GM23338 (cell line): ENCODE measurements around the gene SNX21.

Experiments
- EZH2 ChIP-seq: fragments of 200-600 bp; sonication (generic); IDR thresholded peaks from one replicate; pipeline ENCODE4 v1.8.0; 2017; ENCODE audit warnings: antibody characterized with exemption, mild to moderate bottlenecking, low read depth; ENCODE audit not compliant: unreplicated experiment
- EZH2phosphoT487 ChIP-seq: fragments of 200-600 bp; sonication (generic); IDR thresholded peaks from one replicate; pipeline ENCODE4 v1.8.1; 2018; ENCODE audit warnings: antibody characterized with exemption; ENCODE audit not compliant: unreplicated experiment
- JUNB ChIP-seq: IDR thresholded peaks from one replicate; pipeline ENCODE4 v1.6.1; 2016; ENCODE audit warnings: antibody characterized with exemption; ENCODE audit not compliant: unreplicated experiment
- NANOG ChIP-seq: IDR thresholded peaks from 2 replicates; pipeline ENCODE4 v1.6.1; 2016; ENCODE audit warnings: antibody characterized with exemption, borderline replicate concordance
- POLR2AphosphoS5 ChIP-seq: IDR thresholded peaks from 2 replicates; pipeline ENCODE4 v1.6.1; 2016; ENCODE audit warnings: antibody characterized with exemption, low read depth
- REST ChIP-seq: IDR thresholded peaks from one replicate; pipeline ENCODE4 v1.6.1; 2018; ENCODE audit warnings: antibody characterized with exemption; ENCODE audit not compliant: unreplicated experiment
- STAT1 ChIP-seq: IDR thresholded peaks from one replicate; pipeline ENCODE4 v1.6.1; 2016; ENCODE audit warnings: antibody characterized with exemption; ENCODE audit not compliant: unreplicated experiment
- ZNF114 ChIP-seq: fragments of 250-450 bp; sonication (Bioruptor Pico); IDR thresholded peaks from 2 replicates; pipeline ENCODE4 v1.5.0; 2020; ENCODE audit warnings: mild to moderate bottlenecking, moderate library complexity
- TF ChIP-seq, protein P1 (sequence below), 2 experiments: fragments of 200-600 bp in 1 of 2; sonication (generic) in 1 of 2; conservative IDR thresholded peaks; 2 replicates each; pipeline versions ENCODE4 v1.5.1 to v1.6.1; 2016 to 2017; ENCODE audit warnings: antibody characterized with exemption in 2 of 2, low read depth in 2 of 2, mild to moderate bottlenecking in 2 of 2, moderate library complexity in 1 of 2
- TF ChIP-seq, protein P2 (sequence below): IDR thresholded peaks from 2 replicates; pipeline ENCODE4 v1.6.1; 2016; ENCODE audit warnings: antibody characterized with exemption

DNA sequence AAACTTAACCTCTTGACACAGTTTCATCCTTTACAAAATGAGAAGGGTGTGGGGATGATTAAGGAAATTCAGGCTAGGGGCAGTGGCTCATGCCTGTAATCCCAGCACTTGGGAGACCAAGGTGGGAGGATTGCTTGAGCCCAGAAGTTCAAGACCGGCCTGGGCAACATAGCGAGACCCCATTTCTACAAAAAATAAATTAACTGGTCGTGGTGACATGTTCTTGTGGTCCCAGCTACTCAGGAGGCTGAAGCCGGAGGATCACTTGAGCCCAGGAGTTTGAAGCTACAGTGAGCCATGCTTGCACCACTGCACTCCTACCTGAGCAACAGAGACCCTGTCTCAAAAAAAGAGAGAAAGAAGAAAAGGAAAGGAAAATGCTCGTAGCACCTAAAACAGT is 32.9 kb downstream of the SNX21 start:
- TF ChIP-seq, protein P1, sequence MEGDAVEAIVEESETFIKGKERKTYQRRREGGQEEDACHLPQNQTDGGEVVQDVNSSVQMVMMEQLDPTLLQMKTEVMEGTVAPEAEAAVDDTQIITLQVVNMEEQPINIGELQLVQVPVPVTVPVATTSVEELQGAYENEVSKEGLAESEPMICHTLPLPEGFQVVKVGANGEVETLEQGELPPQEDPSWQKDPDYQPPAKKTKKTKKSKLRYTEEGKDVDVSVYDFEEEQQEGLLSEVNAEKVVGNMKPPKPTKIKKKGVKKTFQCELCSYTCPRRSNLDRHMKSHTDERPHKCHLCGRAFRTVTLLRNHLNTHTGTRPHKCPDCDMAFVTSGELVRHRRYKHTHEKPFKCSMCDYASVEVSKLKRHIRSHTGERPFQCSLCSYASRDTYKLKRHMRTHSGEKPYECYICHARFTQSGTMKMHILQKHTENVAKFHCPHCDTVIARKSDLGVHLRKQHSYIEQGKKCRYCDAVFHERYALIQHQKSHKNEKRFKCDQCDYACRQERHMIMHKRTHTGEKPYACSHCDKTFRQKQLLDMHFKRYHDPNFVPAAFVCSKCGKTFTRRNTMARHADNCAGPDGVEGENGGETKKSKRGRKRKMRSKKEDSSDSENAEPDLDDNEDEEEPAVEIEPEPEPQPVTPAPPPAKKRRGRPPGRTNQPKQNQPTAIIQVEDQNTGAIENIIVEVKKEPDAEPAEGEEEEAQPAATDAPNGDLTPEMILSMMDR (conservative IDR thresholded peaks at IDR 0.05; ENCODE audit: low read depth in 2 of 2) = no peak
- TF ChIP-seq EZH2phosphoT487 (no peak), POLR2AphosphoS5 (no peak), EZH2 (no peak), REST (no peak), STAT1 (no peak), NANOG (no peak), ZNF114 (no peak), JUNB (no peak)
- TF ChIP-seq, protein P2, sequence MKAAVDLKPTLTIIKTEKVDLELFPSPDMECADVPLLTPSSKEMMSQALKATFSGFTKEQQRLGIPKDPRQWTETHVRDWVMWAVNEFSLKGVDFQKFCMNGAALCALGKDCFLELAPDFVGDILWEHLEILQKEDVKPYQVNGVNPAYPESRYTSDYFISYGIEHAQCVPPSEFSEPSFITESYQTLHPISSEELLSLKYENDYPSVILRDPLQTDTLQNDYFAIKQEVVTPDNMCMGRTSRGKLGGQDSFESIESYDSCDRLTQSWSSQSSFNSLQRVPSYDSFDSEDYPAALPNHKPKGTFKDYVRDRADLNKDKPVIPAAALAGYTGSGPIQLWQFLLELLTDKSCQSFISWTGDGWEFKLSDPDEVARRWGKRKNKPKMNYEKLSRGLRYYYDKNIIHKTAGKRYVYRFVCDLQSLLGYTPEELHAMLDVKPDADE = no peak
